A673 (cell line): Measurements from ENCODE around the gene FTSJ3.
"Not testable (repeated sequence)": the region's sequence is repeated elsewhere in the genome, so short reads cannot be mapped to it uniquely, and the experiment has no call there.

ENCODE experiments used
- EZH2 ChIP-seq: fragments of 200-600 bp; sonication (generic); IDR thresholded peaks from 2 replicates; pipeline ENCODE4 v1.6.1; 2017; ENCODE audit warnings: borderline replicate concordance, low read depth, mild to moderate bottlenecking, mixed read lengths, antibody characterized with exemption, low read length; ENCODE audit not compliant: poor library complexity, severe bottlenecking
- TF ChIP-seq, protein P1 (sequence below): fragments of 300-800, 200-600 bp; sonication (generic); conservative IDR thresholded peaks from 2 replicates; pipeline ENCODE4 v1.5.1; 2017; ENCODE audit warnings: low read depth, mild to moderate bottlenecking, antibody characterized with exemption, low read length, moderate library complexity, mixed read lengths

DNA sequence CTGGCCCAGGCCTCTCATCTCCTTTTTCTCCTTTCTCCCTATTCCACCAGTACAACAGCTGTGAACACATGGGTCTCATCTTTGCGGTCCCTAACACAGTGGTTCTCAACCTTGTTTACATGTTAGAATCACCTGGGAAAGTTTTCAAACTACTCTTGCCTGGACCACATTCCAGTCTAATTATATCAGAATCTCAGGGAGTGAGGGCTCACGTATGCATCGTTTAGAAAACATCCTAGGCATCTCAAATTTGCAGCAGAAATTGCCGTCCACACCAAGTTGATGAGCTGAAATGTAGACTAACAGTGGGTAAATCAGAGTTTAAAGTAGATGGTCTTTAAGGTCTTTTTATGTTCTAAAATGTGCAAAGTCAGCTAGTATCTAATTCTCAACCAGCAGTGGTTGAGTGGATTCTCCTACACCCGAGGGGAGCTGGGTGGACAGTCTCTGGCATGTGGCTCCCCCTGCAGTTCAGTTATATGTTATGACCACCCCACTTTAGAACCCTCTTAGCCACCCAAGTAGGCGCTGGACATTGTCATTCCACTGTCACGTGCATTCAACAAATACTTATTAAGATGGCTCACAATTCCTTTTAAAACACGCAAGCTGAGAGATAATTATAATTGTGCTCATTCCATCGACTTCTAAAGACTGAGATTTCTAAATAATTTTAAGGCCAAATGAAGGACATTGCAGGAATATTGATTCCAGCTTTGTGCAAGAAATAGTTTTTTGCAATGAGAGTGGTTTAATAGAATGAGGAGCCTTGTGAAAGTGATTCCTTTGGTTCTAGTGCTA is 42.2 kb upstream of the FTSJ3 start:
- TF ChIP-seq, protein P1, sequence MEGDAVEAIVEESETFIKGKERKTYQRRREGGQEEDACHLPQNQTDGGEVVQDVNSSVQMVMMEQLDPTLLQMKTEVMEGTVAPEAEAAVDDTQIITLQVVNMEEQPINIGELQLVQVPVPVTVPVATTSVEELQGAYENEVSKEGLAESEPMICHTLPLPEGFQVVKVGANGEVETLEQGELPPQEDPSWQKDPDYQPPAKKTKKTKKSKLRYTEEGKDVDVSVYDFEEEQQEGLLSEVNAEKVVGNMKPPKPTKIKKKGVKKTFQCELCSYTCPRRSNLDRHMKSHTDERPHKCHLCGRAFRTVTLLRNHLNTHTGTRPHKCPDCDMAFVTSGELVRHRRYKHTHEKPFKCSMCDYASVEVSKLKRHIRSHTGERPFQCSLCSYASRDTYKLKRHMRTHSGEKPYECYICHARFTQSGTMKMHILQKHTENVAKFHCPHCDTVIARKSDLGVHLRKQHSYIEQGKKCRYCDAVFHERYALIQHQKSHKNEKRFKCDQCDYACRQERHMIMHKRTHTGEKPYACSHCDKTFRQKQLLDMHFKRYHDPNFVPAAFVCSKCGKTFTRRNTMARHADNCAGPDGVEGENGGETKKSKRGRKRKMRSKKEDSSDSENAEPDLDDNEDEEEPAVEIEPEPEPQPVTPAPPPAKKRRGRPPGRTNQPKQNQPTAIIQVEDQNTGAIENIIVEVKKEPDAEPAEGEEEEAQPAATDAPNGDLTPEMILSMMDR: peak; percentile 49
- TF ChIP-seq EZH2: not testable (repeated sequence)
